Measurements from ENCODE around the gene KLHL30.

KLHL30 gene

DNA sequence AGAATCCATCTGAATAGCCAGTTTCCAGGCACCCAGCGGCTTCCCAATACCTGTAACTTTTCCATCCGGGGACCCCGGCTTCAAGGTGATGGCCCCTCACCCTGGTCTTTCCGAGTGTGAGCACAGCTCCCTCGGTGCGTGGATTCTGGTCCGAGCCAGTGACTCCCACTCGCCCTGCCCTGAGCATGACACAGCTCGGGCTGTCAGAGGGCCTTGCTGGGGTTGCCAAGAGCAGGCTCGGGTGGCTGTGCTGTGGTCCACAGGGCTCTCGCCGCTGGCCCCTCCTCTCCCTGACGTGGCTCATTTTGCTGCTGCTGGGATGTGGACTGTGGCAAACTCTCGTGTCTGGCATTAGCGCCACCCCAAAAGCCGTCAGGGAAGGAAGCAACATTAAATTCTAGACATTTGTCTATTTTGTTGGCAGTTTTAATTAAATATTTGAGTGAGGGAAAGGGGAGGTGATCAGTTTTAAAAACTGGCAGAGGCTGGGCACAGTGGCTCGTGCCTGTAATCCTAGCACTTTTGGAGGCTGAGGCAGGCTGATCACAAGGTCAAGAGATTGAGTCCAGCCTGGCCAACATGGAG lies 43.9 kb upstream of the KLHL30 start:
- no peak for DNase-seq (ENCODE audit: low spot score)
- TF ChIP-seq, protein P1, sequence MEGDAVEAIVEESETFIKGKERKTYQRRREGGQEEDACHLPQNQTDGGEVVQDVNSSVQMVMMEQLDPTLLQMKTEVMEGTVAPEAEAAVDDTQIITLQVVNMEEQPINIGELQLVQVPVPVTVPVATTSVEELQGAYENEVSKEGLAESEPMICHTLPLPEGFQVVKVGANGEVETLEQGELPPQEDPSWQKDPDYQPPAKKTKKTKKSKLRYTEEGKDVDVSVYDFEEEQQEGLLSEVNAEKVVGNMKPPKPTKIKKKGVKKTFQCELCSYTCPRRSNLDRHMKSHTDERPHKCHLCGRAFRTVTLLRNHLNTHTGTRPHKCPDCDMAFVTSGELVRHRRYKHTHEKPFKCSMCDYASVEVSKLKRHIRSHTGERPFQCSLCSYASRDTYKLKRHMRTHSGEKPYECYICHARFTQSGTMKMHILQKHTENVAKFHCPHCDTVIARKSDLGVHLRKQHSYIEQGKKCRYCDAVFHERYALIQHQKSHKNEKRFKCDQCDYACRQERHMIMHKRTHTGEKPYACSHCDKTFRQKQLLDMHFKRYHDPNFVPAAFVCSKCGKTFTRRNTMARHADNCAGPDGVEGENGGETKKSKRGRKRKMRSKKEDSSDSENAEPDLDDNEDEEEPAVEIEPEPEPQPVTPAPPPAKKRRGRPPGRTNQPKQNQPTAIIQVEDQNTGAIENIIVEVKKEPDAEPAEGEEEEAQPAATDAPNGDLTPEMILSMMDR (IDR thresholded peaks at IDR 0.05; ENCODE audit: borderline replicate concordance, control extremely low read depth, extremely low read depth, insufficient read depth, missing control alignments), result no peak
- in situ Hi-C loops (cut with MboI; ENCODE audit: low sequenced_read_pairs, unreplicated experiment), result no loop called here

DNA sequence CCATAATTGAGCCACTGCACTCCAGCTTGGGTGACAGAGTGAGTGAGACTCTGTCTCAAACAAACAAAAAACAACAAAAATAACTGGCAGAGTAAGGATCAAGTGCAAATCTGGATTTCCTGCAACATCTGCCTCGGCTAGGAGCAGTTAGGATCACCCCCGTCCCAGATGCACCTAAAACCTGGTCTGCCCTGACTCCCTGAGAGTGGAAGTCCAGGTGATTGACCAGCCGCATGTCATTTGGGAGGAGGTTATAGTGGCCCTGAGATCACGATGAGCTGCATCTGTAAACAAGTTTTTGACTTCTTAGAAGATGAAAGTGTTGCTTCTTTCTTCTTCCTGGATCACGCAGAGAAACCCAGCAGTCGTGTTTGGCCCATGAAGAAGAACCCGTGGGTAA lies 43.3 kb upstream of the KLHL30 start:
- in situ Hi-C loops (cut with MboI; ENCODE audit: low sequenced_read_pairs, unreplicated experiment), result no loop called here
- TF ChIP-seq, protein P1 (IDR thresholded peaks at IDR 0.05; ENCODE audit: borderline replicate concordance, control extremely low read depth, extremely low read depth, insufficient read depth, missing control alignments), result no peak
- DNase-seq (ENCODE audit: low spot score), result no peak

DNA sequence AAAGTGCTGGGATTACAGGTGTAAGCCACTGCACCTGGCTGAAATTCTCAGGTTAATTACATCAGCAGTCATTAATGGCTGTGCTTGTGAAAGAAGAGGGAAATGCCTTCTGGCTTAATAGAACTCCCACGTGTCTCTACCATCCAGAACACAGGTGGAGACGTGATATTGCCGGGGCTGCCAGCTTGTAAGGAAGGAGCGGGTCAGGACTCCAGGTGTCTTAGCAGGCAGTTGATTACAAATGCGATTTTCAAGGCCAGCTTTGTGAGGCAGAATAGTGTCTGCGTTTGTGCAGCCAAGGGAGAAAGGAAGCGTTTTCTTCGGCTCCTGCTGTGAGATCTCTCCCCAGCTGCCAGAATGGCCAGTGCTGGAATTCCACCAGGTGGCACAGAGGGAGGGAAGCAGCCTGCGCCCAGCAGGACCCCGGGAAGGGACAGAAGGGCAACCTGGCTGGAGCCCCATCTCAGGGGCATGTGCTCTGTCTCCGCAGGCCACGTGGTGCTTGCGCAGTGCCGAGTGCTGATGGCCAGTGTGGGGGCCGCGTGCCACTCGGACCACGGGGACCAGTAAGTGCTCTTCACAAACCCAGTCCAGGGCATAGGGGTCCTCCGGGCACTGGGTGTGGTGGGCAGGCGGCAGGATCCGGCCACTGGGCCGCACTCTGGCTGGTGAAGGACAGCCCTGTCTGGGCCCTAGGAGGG lies 42.0 kb upstream of the KLHL30 start:
- TF ChIP-seq, protein P1 (IDR thresholded peaks at IDR 0.05; ENCODE audit: borderline replicate concordance, control extremely low read depth, extremely low read depth, insufficient read depth, missing control alignments), result no peak
- no peak for DNase-seq (ENCODE audit: low spot score)
- in situ Hi-C loops (cut with MboI; ENCODE audit: low sequenced_read_pairs, unreplicated experiment), result no loop called here

DNA sequence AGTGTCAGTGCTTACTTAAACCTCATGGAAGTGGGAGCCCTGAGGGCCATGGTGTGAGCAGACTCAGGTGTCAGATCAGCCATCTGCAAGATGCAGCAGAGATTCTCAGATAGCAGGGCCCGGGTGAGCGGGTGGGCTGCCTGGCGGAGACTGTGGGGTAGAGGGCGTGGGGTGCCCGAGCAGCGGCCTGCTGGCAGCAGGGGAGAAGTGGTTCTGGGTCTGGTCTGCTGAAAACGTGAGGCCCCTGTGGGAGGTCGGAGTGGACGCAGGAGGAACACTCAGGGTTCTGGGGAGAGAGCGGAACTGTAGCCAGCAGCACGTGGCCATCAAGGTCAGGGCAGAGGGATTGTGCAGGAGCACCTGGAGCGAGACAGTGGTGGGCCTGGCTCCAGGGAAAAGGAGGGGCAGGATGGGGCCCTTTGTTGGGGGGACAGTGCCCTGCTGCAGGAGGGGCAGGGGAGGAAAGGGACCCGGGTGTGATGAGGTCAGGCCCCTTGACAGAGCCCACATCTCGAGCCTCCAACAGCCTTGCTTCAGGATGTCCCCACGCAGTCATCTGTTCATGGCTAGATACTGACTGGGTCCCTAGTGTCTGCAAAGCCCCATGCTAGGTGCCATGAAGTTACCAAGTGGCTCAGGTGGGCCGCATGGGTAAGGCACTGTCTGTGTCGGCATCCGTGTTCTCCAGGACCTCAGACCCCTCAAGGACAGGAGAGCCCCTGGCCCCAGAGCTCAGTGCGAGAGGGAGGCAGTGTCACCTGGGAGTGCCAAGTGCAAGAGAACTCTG lies 41.1 kb upstream of the KLHL30 start:
- DNase-seq (ENCODE audit: low spot score), result peak; percentile 43
- TF ChIP-seq, protein P1 (IDR thresholded peaks at IDR 0.05; ENCODE audit: borderline replicate concordance, control extremely low read depth, extremely low read depth, insufficient read depth, missing control alignments), result no peak
- in situ Hi-C loops (cut with MboI; ENCODE audit: low sequenced_read_pairs, unreplicated experiment), result no loop called here

DNA sequence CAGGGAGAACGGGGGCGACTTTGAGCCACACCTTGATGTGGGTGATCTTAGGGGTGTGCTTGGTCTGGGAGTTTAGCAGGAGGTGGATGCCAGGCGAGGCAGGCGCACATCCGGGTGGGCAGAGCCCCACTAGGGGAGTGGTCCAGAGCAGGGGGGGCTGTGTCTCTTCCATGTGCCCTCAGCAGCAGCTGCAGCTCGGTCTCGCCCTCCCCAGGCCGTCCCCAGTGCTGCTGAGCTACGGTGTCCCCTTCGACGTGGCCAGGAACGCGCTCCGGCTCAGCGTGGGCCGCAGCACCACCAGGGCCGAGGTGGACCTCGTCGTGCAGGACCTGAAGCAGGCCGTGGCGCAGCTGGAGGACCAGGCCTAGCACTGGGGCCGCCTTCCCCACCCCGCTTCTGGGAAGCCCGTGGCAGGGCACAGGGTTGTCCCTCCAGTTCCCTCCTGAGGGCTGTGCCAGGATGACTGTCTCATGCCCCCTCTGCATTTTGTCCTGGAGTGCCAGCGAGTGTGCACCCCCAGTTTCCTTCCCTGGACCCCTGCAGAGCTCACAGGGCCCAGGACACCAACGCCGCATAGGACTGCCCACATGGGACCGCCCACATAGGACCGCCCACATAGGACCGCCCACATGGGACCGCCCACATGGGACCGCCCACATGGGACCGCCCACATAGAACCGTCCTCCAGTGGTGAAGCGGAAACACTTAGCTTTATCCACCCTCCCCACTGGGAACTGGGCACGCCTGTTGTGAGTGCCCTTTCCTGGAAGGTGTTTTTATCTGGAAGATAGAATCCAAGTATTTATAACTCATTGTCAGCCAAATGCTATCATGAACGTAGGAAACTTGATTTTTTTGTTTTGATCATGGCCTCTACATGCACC lies 40.2 kb upstream of the KLHL30 start:
- DNase-seq (ENCODE audit: low spot score), result peak; percentile 88
- in situ Hi-C loops (cut with MboI; ENCODE audit: low sequenced_read_pairs, unreplicated experiment), result no loop called here
- TF ChIP-seq, protein P1 (IDR thresholded peaks at IDR 0.05; ENCODE audit: borderline replicate concordance, control extremely low read depth, extremely low read depth, insufficient read depth, missing control alignments), result no peak
